Measurements from ENCODE around the gene HTT.
"Not testable (repeated sequence)": the region's sequence is repeated elsewhere in the genome, so short reads cannot be mapped to it uniquely, and the experiment has no call there.

HTT gene

DNA sequence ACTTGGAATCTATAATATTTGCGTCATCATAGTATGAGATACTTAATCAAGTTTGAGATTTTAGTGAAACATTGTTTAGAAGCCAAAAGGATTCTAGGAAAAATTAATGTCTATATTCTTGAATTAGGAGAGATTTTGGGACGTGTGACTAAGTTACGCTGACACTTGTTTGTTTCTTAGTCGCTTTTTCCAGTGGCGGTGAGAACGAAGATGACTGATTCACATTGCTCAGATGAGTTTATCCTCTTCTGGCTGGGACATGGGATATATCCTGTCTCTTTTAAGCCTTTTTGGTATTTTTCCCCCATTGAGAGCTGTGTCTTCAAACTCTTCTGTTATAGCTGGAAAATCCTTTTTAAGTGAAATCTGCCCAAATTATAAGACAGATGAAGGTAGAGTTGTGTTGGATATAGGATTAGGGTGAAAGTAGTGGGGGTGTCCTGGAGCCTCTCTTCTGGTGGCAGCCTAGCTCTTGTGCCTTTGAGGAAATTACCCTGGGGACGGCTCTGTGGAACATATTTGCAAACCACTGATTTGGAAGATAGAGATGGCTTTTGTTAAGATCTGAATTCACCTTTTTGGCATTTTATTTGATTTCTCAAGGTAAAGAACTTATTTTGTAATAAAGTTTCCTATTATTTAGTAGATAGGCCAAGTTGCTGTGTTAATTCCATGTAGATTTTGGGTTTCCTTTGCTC is 49.7 kb downstream of the HTT start:
- DNase-seq, result no peak

DNA sequence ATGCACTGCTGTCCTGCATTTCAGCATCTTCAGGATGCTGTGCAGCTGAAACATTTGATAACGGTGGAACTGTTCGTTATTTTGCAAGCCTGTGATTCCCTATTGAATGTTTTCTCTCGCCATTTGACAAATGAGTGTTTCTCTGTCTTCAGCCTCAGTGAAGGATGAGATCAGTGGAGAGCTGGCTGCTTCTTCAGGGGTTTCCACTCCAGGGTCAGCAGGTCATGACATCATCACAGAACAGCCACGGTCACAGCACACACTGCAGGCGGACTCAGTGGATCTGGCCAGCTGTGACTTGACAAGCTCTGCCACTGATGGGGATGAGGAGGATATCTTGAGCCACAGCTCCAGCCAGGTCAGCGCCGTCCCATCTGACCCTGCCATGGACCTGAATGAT is 52.6 kb downstream of the HTT start:
- DNase-seq, result no peak

DNA sequence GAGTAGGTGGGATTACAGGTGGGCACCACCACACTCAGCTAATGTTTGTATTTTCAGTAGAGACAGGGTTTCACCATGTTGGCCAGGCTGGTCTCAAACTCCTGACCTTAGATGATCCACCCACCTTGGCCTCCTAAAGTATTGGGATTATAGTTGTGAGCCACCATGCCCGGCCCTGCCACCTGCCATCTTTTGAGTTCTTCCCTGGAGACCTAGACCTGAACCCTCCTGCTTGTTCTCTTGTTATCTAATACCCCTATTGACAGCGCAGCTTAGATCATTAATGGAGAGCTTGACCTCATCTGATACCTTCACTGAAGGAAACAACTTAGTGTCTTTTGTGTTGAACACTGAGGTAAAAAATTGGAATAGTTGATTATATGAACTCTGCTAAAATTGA is 53.6 kb downstream of the HTT start:
- no peak for DNase-seq

DNA sequence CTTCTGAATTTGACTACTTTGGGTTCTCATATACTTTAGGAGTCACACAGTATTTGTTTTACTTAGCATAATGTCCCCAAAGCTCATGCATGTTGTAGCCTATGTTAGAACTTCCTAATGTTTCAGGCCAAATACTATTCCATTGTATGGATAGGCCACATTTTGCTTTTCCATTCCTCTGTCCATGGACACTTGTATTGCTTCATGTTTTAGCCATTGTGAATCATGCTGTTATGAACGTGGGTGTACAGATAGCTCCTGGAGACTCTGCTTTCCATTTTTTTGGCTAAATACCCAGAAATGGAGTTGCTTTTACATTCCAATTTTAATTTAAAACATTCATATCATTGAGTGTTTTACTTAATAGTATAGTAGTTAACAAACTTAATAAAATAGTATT is 54.5 kb downstream of the HTT start:
- no peak for DNase-seq

DNA sequence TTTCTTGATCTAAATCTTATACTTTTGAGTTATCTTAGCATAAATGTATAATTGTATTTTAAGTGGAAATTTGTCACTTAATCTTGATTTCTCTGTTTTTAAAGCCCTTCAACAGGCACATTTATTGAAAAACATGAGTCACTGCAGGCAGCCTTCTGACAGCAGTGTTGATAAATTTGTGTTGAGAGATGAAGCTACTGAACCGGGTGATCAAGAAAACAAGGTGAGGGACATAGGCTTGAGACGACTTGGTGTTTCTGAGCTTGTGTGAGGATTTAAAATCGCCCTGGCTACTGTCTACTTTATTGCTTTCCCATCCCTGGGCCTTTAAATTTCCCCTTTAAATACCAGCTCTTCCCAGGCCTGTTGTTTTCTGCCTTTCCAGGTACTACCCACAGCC is 55.7 kb downstream of the HTT start:
- DNase-seq, result no peak

DNA sequence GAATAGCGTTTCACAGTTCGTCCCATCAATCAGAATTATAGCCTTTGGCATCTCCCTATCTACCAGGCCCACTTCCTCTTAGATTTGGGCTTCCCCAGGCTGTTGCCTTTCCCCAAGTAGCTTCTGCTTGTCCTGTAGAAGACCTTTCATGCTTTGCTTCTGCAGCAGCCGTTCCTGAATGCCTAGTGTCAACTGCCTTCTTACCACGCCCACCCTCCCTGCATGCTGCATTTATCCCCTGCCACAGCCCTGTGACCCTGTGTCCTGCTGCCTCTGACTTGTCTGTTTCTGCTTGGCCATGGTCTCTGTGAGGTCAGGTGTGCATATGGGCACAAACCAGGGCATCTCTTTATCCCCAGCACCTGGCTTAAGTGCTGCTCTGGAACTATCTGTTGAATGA is 56.3 kb downstream of the HTT start:
- DNase-seq, result no peak

DNA sequence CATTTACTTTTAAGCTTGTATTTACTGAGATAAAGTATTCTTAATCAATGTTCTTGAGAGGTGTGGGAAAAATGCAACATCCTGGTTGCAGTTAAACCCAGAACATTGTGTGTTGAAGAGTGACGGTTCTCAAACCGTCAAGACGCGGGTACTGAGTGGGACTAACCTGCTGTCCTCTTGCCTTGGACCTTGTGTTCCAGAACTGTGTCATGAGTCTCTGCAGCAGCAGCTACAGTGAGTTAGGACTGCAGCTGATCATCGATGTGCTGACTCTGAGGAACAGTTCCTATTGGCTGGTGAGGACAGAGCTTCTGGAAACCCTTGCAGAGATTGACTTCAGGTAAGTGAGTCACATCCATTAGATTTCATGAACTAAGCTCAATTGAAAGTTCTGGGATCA is 59.7 kb downstream of the HTT start:
- no peak for DNase-seq

DNA sequence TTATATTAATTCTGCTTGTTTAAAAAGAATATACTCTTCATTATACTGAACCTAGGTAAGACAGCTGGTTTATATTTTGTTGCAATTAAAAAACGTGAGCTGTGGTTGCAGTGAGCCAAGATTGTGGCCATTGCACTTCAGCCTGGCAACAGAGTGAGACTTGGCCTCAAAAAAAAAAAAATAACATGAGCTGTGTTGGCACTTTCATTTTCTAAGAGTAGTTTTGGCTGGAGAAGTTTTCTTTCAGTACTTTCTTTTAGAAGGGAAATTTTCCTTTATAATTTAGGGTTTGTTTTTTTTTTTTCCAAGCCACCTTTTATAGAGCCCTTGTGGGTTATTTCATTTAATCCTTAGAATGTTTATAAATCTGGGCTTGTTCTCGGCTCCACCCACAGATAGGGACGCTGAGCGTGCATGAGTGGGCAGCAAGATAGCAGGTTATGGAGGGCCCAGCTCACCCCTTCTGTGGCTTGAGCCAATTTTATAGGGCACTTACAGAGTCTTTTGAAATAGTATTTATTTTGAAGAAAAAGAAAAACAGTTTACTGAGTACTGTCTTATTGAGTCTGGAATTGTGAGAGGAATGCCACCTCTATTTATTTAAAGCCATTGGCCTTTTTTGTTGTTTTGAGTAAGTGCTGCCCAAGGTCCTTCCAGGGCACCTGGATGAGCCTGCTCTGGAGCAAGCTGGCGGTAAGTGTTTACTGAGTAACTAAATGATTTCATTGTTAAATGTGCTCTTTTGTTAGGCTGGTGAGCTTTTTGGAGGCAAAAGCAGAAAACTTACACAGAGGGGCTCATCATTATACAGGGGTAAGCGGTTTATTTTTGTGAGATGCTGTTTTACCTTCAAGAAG is 60.9 kb downstream of the HTT start:
- DNase-seq, result no peak

DNA sequence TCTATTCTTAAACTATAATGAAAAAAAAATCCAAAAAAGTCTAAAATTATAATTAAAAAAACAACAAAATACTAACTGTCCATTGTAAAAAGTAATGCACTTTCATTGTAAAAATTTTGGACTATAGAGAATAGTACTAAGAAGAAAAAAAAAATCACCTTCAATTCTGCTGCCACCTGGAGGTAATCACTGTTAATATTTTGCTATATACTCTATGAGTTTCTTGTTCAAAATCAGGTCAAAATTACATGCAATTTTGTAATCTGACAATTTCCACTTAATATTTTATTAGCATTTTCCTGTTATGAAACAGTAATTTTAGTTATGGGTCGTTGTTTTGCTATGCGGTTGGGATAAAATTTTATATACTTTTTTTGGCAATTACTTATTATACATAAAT is 62.0 kb downstream of the HTT start:
- no peak for DNase-seq

DNA sequence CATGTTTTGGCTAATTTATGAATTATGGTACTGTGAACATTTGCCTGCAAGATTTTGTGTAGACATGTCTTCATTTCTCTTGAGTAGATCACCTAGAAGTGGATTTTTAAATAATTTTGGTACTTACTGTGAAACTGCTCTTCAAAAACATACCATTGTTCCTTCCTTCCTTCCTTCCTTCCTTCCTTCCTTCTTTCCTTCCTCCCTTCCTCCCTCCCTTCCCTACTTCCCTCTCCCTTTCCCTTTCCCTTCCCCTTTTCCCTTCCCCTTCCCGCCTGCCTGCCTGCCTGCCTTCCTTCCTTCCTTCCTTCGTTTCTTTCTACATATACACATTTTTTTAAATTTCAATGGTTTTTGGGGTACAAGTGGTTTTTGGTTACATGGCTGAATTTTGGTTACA is 63.4 kb downstream of the HTT start:
- DNase-seq, result no peak

DNA sequence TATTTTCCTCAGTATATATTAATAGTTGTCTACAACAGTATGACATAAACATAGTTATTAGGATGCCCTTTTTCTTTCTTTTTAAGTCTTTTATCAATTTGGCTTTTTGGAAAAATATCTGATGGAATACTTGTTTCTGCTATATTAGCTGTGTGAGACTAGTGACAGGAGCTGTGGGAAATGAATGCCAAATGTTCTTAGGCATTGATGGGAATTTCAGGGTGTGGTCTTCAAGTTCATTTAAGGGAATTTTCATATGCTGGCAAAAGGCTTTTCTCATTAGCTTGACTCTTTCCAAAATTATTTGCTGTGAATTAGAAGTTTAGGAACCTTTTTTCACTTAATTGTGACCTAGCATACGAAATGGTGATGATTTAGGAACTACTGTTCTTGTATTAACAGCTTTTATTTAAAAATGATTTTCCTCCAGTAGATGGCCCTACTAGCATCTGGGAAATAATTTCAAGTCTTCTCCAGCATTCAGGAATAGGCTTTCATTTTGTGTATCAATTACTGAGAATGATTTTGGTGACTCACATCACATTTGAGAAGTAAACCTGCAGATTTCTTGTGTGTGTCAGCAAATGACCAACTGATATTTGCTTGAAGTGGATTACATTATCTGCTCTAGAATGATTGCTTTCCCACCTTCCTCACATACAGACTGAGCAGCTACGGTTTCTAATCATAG is 70.9 kb downstream of the HTT start:
- DNase-seq, result no peak

DNA sequence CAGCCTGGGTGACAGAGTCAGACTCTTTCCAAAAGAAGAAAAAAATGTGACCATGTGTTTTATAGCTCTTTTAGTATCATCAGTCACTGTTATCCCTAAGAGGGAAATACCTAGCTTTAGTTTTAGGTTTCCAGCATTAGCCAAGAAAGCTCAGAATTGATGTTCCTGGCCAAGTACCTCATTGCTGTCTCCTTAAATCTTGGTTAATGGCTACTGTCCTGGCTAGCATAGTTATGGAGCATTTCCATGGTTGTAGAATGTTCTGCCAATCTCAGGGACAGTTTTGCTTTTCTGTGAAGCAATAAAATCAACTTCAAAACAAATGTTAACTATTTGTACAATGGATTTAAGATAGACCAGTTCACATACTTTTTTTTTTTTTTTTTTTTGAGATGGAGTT is 74.4 kb downstream of the HTT start:
- DNase-seq, result no peak

DNA sequence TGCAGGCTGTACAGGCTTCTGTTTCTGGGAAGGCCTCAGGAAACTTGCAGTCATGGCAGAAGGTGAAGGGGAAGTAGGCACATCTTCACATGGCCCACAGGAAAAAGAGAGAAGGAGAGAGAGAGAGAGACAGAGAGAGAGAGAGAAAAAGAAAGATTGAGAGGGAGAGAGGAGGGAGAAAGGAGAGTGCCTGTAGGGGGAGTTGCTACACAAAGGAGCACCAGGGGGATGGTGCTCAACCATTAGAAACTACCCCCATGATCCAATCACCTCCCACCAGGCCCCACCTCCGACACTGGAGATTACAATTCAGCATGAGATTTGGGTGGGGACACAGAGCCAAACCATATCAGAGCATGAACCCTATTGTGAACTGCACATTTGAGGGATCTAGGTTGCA is 76.8 kb downstream of the HTT start:
- DNase-seq, result not testable (repeated sequence)

DNA sequence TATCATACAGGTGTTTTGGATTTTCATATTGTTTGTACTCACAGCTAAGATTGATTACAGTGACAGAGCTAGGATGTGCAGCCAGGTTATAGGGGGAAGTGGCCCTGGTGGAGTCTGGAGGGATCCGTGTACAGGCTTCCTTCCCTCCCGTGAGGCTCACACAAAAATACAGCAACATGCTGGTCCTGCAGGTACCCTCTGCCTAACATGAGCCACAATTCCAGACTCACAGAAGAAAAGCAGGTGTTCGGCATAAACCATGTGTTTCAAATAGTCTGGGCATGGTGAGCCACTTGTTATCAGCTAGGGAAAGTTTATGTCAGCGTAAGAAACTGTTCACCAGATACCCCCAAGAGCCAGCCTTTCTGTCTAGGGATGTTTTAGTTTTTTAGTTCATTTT is 82.9 kb downstream of the HTT start:
- no peak for DNase-seq

DNA sequence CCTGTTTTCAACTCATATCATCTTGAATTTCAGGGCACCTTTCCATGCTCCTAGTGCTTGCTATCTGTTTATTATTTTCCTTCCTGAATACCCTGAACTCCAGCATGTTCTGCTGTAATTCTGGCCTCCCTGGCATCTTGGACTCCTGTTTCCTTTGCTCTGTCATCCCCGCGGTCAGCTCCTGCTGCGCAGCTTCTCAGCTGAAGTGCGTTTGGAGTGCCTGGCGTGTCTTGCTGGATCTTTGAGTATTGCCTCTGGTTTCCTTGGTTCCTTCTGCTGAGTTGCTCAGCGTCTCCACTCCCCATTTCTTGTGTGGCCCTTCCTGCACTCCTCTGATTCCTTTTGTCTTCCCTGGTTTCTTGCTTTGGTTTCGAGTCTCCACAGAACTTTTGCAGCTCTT is 84.4 kb downstream of the HTT start:
- DNase-seq, result no peak

DNA sequence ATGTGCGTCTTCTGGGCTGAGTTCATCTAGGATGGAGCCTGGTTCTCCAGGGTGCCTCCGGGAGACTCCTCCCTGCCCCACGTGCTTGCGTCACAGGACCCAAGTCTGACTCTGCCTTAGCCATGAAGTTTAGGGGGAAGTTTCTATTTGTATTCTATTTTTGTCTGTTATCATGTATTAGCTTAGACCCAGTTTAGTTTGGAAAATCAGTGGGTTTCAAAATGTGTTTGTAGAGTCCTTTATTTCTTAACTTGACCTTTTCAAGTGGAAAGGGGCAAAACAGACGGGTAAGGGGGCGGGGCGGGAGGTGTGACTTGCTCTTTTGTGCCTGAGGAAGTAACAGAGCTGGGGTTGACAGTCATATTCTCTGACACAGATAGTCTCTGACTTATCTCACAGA is 86.0 kb downstream of the HTT start:
- no peak for DNase-seq

DNA sequence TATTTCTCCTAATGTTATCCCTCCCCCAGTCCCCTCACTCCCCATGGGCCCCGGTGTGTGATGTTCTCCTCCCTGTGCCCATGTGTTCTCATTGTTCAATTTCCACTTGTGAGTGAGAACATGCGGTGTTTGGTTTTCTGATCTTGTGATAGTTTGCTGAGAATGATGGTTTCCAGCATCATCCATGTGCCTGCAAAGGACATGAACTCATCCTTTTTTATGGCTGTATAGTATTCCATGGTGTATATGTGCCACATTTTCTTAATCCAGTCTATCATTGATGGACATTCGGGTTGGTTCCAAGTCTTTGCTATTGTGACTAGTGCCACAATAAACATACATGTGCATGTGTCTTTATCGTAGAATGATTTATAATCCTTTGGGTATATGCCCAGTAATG is 86.6 kb downstream of the HTT start:
- not testable (repeated sequence) for DNase-seq

DNA sequence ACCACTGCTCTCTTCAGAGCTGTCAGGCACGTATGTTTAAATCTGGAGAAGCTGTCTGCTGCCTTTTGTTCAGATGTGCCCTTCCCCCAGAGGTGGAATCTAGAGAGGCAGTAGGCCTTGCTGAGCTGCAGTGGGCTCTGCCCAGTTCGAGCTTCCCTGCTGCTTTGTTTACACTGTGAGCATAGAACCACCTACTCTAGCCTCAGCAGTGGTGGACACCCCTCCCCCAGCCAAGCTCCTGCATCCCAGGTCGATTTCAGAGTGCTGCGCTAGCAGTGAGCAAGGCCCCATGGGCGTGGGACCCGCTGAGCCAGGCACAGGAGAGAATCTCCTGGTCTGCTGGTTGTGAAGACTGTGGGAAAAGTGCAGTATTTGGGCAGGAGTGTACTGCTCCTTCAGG is 92.0 kb downstream of the HTT start:
- DNase-seq, result peak; percentile 0

DNA sequence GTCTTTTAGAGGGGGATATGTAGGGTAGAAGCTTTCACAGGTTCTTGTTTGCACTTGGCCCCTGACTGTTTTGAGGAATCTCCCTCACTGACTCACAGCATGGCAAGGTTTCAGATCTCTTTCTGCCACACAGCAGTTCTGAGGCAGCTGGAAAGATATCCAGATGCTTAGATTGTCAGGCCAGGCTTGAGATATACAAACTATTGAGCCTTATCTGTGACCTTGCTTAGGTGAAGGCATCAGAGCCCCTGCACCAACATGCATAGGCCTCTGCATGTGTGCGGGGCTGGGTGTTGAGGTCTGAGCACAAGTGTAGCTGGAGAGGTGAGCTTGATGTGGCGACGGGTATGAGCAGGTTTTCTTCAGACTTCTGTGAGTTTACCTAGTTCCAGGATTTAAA is 93.5 kb downstream of the HTT start:
- no peak for DNase-seq

DNA sequence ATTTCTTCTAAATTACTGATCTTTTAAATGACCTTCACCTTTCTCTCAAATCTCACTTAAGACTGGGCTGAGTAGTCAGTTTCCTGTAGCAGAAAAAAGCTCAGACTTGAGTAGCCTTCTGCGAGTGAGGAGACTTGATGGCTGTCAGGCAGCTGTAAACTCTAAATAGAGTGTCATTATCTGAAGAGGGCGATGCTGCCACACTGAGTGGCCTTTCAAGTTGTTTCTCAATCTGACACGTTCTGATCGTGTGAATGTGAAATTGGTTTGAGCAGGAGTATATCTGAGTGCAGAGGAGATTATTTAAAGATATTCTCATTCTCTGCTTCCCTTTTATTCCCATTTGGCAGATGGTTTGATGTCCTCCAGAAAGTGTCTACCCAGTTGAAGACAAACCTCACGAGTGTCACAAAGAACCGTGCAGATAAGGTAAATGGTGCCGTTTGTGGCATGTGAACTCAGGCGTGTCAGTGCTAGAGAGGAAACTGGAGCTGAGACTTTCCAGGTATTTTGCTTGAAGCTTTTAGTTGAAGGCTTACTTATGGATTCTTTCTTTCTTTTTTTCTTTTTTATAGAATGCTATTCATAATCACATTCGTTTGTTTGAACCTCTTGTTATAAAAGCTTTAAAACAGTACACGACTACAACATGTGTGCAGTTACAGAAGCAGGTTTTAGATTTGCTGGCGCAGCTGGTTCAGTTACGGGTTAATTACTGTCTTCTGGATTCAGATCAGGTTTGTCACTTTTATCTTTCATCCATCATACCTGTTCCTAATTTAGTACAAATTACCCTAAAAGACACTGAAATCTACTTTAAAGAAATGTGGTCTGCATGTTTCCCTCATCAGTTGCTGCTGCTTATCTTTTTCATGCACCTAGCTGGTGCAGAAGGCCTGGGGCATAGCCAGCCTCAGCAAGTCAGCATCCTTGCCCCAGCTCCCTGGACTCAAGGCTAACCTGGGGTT is 100.2 kb downstream of the HTT start:
- peak; percentile 6 for DNase-seq

DNA sequence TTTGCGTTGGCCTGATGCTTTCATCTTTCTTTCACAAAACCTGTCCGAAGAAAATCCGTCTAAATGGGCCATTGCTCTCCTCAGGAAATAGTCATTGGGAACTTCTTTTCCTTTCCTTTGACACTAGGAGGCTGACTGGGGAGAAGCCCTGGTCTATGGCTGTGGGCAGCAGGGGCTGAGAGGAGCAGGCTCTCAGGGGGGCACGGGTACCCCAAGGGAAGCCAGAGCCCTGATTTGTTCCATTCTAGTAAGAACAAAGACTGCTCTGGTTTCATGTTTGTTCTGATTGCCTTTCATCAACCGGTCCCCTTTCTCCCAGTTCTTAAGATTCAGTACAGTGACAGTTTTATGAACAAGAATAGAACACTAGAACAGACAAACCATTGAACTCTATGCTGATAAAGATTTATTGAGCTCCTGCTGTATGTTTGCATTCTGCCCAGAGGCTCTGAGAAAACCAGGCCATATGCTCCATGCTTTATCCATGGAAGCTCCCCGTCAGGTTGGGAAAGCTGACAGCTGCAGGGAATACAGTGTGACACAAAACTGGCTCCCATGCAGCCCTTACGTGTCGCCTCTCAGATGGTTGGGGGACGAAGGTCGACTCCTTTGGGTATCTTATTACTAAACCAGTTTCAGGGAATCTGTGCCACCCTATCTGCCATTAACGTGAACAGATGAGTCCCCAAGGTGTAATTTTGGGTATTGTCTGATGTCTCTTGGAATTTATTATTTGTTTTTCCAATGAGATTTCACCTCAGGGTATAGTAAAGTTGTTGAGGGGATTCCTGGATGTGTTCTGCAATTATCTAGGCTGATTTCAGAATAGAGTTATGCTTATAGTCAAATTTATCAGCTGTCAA is 102.1 kb downstream of the HTT start:
- no peak for DNase-seq

DNA sequence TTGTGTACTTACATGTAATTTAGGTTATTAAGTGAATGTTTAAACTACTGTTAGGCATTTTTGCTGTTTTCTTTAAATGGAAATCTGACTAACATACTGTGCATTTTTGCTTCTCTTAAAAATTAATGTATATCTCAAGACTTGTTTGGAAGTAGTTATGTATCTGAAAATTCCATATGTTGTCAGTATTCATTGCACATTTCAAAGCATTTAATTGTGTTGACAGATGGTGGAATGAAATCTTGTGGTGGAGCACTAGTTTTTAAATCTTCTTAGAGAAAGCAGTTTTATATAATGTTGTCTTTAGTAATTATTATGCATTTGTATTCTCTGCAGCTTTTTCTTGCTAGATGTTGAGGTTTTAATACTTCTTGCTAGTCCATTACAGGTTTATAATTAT is 102.9 kb downstream of the HTT start:
- no peak for DNase-seq

Data from NCI-H345 (cell line).